ENCODE data around the gene BAG3. TPM values are rescaled to one million over a fixed set of nuclear protein-coding genes. Genes with fewer than 3 reads are reported as not detected.

The BAG3 gene
- total and polyA plus RNA-seq, 2 of the 8 experiments (the other 6 are each of a cell fraction or from before 2014, with no cell fraction given) = 3.5 to 13.3 TPM

GRCh38 chr10:119679480-119679829, 28.3 kb downstream of the BAG3 start:
- Histone ChIP-seq H3K9ac (replicated peaks in 1 of 4; ENCODE audit: extremely low read depth in 1 of 4, low read depth in 3 of 4, low read length in 3 of 4) (no peak overlapping the region), H2AK5ac (ENCODE audit: low read depth, low read length) (no peak overlapping the region), H3K14ac (ENCODE audit: insufficient read length) (no peak overlapping the region), H3K18ac (ENCODE audit: extremely low read depth, low read length) (no peak overlapping the region), H3K27me3 (replicated peaks in 1 of 4; ENCODE audit: control insufficient read depth in 3 of 4, extremely low read depth in 1 of 4, insufficient read depth in 3 of 4, low read length in 3 of 4) (no peaks in the 10 kb centered on the region), H2BK120ac (replicated peaks; ENCODE audit: low read depth, low read length) (no peak overlapping the region), H2BK20ac (ENCODE audit: low read length) (no peak overlapping the region), H4K5ac (ENCODE audit: insufficient read length, low read depth, low read length) (no peak overlapping the region), H3K36me3 (ENCODE audit: control insufficient read depth in 2 of 4, insufficient read depth in 4 of 4, low read length in 3 of 4) (peaks cover 0 to 9% (median 4%) of the 10 kb centered on the region in 4 experiments; a peak in 3 of 8 replicates), H2BK12ac (ENCODE audit: low read depth, low read length) (no peak overlapping the region), H3K79me1 (ENCODE audit: low read depth, low read length) (no peaks in the 10 kb centered on the region; the same call in 1 of the 2 replicates), H3K56ac (replicated peaks; ENCODE audit: insufficient read length, low read depth, low read length) (no peak overlapping the region), H2BK5ac (ENCODE audit: low read depth, low read length) (no peak overlapping the region), H3K27ac (ENCODE audit: low read depth, low read length) (no peak overlapping the region), H3K79me2 (ENCODE audit: control insufficient read depth in 1 of 2, insufficient read depth in 2 of 2, low read length in 2 of 2) (no peaks in the 10 kb centered on the region), H4K91ac (replicated peaks; ENCODE audit: insufficient read length, low read length) (no peak overlapping the region), H3K4ac (replicated peaks; ENCODE audit: insufficient read length, low read depth, low read length) (no peak overlapping the region), H3K4me3 (ENCODE audit: extremely low read depth in 1 of 4, insufficient read depth in 2 of 4, low read depth in 3 of 4, low read length in 4 of 4) (no peak overlapping the region), H2AFZ (ENCODE audit: low read length) (no peak overlapping the region), H3K23ac (ENCODE audit: insufficient read length) (no peak overlapping the region), H2BK15ac (ENCODE audit: low read length) (no peak overlapping the region), H3K9me3 (ENCODE audit: insufficient read depth in 2 of 2, low read depth in 1 of 2, low read length in 1 of 2) (no peaks in the 10 kb centered on the region; a peak in 2 of 4 replicates), H4K8ac (ENCODE audit: extremely low read depth, insufficient read depth, low read length) (peak overlapping the region; percentile 59; the same call in 1 of the 2 replicates), H4K20me1 (replicated peaks in 1 of 2; ENCODE audit: control insufficient read depth in 1 of 2, insufficient read depth in 2 of 2, low read length in 2 of 2) (no peaks in the 10 kb centered on the region), H3K4me2 (ENCODE audit: insufficient read depth in 1 of 2, low read depth in 2 of 2, low read length in 2 of 2) (no peak overlapping the region), H3K23me2 (ENCODE audit: low read depth, low read length) (no peaks in the 10 kb centered on the region), H3K4me1 (replicated peaks in 1 of 4; ENCODE audit: control insufficient read depth in 3 of 4, insufficient read depth in 4 of 4, low read length in 3 of 4) (no peaks in the 10 kb centered on the region)
- no peak for TF ChIP-seq SP1 (IDR thresholded peaks at IDR 0.05; ENCODE audit: low read depth, low read length)
- TF ChIP-seq KDM5A (IDR thresholded peaks at IDR 0.05; ENCODE audit: low read length) = no peak
- TF ChIP-seq CEBPB (IDR thresholded peaks at IDR 0.05; ENCODE audit: low read depth, low read length) = no peak
- TF ChIP-seq EGR1 (IDR thresholded peaks at IDR 0.05; ENCODE audit: borderline replicate concordance, low read depth, low read length) = no peak
- TF ChIP-seq GABPA (IDR thresholded peaks at IDR 0.05; ENCODE audit: borderline replicate concordance, insufficient read depth, low read length) = no peak
- no peak for TF ChIP-seq KDM4A (IDR thresholded peaks at IDR 0.05; ENCODE audit: low read depth, low read length, severe bottlenecking)
- TF ChIP-seq RBBP5 (IDR thresholded peaks at IDR 0.05; ENCODE audit: borderline replicate concordance, low read depth, low read length) = no peak
- no peak for TF ChIP-seq CBX5 (IDR thresholded peaks at IDR 0.05; ENCODE audit: low read depth, low read length)
- TF ChIP-seq RAD21 (IDR thresholded peaks at IDR 0.05 in 1 of 2, conservative IDR thresholded peaks at IDR 0.05 in 1 of 2; ENCODE audit: low read depth in 2 of 2, low read length in 2 of 2) = no peak
- no peak for TF ChIP-seq SRF (IDR thresholded peaks at IDR 0.05; ENCODE audit: low read depth, low read length)
- no peak for TF ChIP-seq SIX5 (IDR thresholded peaks at IDR 0.05; ENCODE audit: low read depth, low read length)
- no peak for TF ChIP-seq FOSL1 (IDR thresholded peaks at IDR 0.05; ENCODE audit: insufficient read depth, low read depth, low read length)
- TF ChIP-seq GTF2F1 (IDR thresholded peaks at IDR 0.05; ENCODE audit: borderline replicate concordance, low read depth, low read length) = no peak
- WGBS, 2 experiments (ENCODE audit: extremely low coverage in 1 of 2, insufficient coverage in 1 of 2, insufficient read length in 1 of 2, insufficient replicate concordance in 2 of 2, low coverage in 1 of 2, low lambda C conversion rate in 2 of 2, missing lambda C conversion rate in 1 of 2) = 87% methylated on average over 6 of the region's 7 CpGs; no CpG with 5 or more reads in 1 of the 2 experiments
- POLR2A ChIA-PET (ENCODE audit: partially characterized antibody) = interaction anchor here (1.5 kb wide), 1 partner anchor 11 kb away, joined by 5 read pairs; no protein-coding TSS in a partner anchor
- FAIRE-seq = no peak
- CTCF ChIA-PET (ENCODE audit: partially characterized antibody) = interaction anchor here (0.6 to 1.2 kb wide), 4 partner anchors 10 to 79 kb away, joined by 3 to 4 read pairs (median 4); no protein-coding TSS in a partner anchor
- DNase-seq (ENCODE audit: low read depth in 1 of 2, low spot score in 2 of 2) = no peak

Data from H1 (cell line).